Activated T-cell treated with anti-CD3 and anti-CD28 coated beads for 48 hours (primary cell): ENCODE results near the gene LZTS2.

ENCODE experiments used
- DNase-seq: peaks from one replicate; pipeline ENCODE4 v3.0.0-alpha.2; 2020; ENCODE audit warnings: low read depth

The LZTS2 gene

DNA sequence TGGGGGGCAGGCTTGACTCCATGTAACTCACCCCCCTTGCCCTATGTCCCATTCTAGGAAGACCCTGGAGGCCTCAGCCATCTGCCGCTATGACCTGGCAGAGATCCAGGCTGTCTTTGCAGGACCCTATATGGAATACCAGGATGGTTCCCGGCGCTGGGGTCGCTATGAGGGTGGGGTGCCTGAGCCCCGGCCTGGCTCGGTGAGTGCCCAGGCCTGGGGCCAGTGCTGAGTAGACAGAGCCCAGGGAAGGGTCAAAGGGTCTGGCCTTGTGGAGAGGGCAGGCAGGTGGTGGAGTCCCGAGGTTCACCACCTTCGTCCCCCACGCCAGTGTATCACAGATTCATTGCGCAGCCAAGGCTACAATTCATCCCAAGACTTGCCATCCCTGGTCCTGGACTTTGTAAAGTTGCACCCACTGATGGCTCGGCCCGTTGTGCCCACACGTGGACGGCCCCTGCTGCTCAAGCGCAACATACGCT, 19.8 kb upstream of the LZTS2 start:
- no peak for DNase-seq

GRCh38 chr10:100980311-100980710, 19.3 kb upstream of the LZTS2 start:
- no peak for DNase-seq

DNA sequence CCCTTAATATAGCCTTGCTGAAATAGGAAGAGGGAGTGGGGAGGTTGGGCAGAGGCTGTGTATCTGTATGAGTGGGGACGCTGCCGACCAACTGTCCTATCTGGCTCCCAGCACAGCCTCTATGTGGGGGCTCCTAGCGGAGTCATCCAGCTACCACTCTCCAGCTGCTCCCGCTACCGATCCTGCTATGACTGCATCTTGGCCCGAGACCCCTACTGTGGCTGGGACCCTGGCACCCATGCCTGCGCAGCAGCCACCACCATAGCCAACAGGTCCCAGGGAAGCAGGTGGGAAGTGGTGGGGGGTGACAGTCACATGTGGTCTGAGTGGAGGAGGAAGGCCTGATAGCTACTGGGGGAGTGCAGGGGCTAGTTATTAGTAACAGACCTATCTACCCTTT, 18.9 kb upstream of the LZTS2 start:
- no peak for DNase-seq

DNA sequence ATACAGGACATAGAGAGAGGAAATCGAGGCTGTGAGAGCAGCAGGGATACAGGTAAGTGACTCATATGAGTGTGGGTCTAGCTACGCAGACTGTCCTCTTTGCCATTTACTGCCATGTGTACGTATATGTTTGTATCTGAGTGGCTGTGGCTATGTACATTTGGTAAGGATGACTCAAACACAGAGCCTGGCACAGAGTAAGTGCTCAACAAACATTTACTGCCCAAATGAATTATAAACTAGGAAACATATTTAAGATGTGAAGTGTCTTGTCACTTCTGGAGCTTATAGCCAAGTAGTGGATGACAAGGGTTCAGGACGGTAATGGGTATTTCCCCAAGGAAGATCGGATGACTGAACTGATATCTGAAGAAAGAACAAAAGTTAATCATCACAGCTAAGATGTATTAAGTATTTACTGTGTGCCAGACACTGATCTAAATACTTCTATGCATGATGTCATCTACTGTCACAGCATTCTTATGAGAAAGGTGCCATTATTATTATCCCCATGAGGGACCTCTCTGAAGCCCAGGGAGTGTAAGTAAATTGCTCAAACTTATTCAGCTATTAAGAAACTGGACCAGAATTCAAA, 18.3 kb upstream of the LZTS2 start:
- DNase-seq: no peak

DNA sequence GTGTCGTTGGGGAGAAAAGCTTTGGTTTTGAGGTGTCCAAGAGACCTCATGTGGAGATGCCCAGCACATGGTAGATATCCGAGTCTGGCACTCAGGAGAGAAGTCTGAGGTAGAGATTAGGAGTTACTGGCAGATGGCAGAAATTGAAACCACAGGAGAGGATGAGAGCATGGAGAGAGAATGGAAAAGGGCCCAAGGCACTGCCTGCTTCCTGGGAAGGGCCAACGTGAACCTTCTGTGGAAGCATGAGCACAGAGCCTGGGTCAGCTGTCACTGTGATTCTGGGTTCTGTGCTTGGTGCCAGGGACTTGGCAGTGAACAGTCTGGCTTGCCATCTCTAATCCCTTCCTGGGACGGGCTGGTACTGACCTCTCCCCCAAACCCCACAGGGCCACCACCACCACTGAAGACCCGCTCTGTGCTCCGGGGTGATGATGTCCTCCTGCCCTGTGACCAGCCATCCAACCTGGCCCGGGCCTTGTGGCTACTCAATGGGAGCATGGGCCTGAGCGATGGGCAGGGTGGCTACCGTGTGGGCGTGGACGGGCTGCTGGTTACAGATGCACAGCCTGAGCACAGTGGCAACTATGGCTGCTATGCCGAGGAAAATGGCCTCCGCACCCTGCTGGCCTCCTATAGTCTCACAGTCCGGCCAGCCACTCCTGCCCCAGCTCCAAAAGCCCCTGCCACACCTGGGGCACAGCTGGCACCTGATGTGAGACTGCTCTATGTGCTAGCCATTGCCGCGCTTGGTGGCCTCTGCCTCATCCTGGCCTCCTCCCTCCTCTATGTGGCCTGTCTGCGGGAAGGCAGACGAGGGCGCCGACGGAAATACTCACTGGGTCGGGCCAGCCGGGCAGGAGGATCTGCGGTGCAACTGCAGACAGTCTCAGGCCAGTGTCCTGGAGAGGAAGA, 16.4 kb upstream of the LZTS2 start:
- no peak for DNase-seq

DNA sequence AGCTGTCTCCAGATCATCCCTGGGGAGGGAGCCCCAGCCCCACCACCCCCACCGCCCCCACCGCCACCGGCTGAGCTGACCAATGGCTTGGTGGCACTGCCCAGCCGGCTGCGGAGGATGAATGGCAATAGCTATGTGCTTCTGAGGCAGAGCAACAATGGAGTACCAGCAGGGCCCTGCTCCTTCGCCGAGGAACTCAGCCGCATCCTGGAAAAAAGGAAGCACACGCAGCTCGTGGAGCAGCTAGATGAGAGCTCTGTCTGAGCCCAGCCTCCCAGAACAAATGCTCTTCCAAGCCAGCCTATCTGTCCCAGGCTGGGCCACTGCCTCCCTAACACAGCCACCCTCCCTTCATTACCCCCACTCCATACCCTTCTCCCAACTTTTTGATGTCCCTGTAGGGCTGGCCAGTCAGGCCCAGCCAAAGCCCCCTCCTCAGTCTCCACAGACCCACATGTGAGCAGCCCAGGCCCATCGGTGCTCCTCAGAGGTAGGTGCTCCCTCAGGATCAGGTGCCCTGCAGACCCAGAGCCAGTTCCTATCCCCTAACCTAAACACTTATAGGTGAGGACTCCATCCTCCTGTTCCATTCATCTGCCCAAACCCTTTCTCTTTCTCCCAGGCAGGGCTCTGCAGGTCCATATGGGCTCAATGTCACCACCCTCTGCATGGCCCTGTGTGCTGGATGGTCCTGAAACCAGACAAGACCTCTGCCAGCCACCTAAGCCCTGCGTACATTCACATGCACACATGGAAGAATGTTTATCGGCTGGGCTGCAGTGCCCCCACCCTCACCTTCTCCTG, 15.5 kb upstream of the LZTS2 start:
- no peak for DNase-seq

DNA sequence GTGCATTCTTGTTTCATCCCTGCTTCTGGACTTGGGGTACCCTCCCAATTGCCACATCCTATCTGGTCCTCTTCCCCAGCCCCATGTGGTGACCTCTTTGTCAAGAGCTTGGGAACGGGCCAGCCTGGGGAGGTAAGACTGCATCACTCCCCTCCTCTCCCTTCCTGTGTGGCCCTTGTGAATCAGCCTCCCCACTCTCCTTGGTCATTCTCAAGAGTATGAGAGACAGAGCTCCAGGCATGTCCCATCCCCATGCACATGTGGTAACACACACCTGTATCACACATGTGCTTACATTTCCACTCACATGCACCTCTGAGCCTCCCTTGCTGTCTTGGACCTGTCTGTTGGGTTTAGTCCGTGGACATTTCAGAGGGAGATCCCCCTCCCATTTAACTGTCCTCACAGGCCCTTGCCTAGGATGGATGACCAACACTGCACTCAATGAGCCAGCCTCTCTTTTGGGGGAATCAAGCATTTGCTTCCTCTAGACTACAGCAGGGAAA, 14.9 kb upstream of the LZTS2 start:
- no peak for DNase-seq

- no peak for DNase-seq
Observed at GRCh38 chr10:100985336-100985735, 14.3 kb upstream of the LZTS2 start.

GRCh38 chr10:100986623-100986951, 13.0 kb upstream of the LZTS2 start:
- no peak for DNase-seq

DNA sequence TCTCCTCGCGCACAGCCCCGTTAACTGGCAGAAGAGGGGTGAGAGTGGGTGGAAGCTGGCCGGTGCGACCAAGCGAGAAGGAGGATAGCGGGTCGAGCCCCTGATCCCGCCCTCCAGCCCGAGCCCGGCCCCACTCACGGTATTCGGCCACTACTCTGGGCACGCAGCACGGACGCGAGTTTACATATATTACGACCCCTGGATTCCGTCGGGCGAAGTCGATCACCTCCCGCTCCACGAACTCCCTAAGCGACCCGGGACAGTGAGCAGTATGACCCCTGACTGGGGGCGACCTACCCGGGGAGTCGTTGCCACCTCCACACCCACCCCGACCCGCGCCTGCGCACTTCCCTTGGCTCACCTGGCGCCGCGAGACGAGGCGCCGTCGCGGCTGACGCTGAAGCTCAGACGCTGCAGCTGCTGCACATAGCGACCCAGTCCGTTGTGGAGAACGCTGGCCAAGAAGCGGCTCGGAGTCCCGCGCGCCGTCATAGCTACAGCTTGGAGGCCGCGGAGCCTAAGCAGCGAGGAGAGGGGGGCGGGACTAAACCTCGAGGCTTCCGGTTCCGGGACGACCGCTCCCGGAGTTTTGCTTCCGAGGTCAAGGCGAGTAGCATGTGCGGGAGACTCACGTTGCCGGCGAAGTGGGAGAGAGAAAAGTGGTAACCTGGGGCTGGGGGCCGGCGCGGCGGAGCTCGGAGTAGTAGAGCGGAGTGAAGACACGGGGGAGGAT, 12.5 kb upstream of the LZTS2 start, which contains the start of the genes MRPL43 and TWNK:
MRPL43 (minus strand) TSS at position 546 of the 733 bp plus-strand sequence; CDS start at position 492, 54 bp downstream.
TWNK (plus strand) TSS at position 592 of the 733 bp plus-strand sequence. CDS start 668 bp downstream, outside the sequence.
- DNase-seq: peak; percentile 77

DNA sequence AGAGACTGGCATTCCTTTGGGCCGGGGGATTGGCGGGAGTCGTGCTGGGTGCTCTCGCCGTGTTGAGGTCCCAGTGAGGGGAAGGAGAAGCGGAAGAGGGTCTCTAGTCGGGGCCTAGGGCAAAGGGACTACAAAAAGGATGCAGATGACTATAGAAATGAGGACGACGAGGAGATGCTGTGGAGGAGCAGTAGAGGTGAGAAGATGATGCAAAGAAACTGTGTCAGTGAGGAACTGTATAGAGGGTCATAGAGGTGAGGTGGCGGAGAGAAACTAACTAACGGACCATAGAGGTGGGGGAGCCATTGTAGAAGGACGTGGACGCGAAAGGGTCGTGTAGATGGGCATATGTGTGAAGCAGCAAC, 11.9 kb upstream of the LZTS2 start:
- no peak for DNase-seq

GRCh38 chr10:100988166-100988565, 11.4 kb upstream of the LZTS2 start:
- no peak for DNase-seq

DNA sequence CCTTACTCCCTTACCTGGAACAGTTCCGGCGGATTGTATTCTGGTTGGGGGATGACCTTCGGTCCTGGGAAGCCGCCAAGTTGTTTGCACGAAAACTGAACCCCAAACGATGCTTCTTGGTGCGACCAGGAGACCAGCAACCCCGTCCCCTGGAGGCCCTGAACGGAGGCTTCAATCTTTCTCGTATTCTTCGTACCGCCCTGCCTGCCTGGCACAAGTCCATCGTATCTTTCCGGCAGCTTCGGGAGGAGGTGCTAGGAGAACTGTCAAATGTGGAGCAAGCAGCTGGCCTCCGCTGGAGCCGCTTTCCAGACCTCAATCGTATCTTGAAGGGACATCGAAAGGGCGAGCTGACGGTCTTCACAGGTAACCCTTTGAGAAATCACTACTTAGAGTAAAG, 10.5 kb upstream of the LZTS2 start:
- DNase-seq: no peak

DNA sequence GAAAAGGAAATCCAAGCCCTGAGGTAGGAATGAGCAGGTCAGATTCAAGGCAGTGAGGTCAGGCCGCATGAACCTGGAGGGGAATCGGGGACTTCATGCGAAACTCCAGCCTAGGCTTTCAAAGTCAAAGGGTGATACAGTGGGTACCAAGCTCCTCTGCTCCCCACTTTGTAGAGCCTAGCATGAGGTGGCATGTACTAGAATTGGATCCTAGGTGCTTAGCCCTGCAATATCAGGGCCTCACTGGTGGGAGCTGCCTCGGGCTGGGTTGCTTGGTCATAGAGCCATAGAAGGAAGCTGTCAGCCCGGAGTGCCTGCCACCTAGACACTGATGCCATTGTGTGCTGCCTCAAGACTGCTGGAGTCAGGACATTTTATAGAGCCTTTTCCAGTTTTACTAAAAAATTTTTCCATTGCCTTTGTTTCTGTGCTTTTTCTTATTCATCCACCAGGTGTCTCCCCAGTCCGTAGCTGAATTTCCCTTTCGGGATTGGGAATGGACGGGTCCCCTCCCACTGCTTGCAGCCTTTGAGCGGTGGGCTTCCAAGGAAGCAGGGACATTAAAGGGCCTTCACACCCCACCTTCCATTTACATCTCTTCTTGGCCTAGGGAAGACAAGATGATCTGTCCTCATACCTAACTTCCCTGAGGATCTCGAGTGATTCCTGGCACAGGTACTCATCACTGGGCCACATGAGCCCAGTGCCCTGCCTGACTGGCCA, 5.5 kb upstream of the LZTS2 start:
- DNase-seq: no peak

DNA sequence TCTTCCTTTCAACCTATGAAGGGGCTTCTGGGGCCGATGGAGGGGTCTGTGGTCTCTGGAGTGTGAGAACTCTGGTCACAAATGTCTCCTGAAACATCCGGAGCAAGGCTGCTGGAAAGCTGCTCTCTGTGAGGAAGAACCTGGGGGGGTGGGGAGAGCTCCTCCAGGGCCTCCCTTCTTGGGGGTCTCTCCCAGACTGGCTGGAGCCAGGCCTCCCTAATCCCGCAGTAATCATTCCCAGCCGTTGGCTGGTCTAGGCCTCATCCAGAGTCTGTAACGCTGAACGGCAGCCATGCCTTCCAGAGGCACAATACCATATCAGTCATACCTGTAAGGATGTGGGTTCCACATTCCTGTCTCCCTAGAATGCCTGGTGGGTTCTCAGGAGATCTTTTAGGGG, 4.4 kb upstream of the LZTS2 start:
- no peak for DNase-seq

DNA sequence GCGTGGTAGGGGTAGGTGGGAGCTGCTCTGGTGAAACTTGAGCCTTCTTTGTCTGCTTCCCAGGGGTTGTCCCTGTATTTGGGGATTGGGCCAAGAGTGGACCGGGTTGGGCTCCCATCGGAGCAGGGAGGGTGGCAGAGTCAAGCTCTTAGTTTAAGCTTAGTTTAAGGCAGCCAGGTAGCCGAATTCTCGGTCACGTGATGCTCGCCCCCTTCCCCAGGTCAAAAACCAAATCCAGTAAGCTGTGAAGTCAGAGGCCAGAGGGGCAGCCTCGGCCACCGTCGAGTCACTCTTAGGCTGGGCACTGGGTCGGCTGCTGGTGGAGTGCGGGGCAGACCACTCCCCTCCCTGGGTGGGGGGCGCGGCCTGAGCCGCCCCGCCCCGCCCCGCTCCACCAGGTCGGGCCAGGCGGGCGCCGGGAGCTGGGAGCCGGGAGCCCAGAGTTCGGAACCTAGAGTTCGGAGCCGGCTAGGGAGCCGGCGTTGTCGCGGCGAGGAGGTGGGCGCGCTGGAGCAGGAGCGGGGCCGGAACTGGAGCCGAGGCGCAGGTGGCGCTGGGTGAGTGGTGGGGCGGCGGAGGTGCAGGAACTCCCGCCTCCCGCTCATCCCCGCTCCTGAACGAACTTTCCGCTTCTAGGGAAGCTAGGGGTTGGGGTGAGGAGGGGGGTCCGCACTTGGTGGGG, 2.8 kb upstream of the LZTS2 start:
- DNase-seq: peak; percentile 37

- DNase-seq: peak; percentile 68
Observed at GRCh38 chr10:100997360-100998182, 2.0 kb upstream of the LZTS2 start.

GRCh38 chr10:100998183-100998990, 1.2 kb upstream of the LZTS2 start:
- DNase-seq: peak; percentile 59
